H1 (cell line): Measurements from ENCODE around the gene MTARC2. TPM values are rescaled to one million over a fixed set of nuclear protein-coding genes. Genes with fewer than 3 reads are reported as not detected.

Source experiments
- CTCF ChIA-PET: fragments of 300-600 bp; sonication (Branson Sonifier 250); formaldehyde crosslinking; loops from one replicate; lab custom pipeline; 2021; ENCODE audit not compliant: partially characterized antibody; lab: Charles Lee
- POLR2A ChIA-PET: fragments of 300-600 bp; sonication (Branson Sonifier 250); formaldehyde crosslinking; loops from one replicate; lab custom pipeline; 2021; ENCODE audit warnings: inconsistent platforms; ENCODE audit not compliant: partially characterized antibody; lab: Charles Lee
- DNase-seq, 2 experiments: peaks; one replicate each; pipeline versions ENCODE4 v3.0.0 to v3.0.0-alpha.2; 2010 to 2022; ENCODE audit warnings: low spot score in 2 of 2, low read depth in 1 of 2, mixed read lengths in 1 of 2
- FAIRE-seq: peaks from 2 replicates; lab custom pipeline; 2011; peaks lifted over from hg19 to GRCh38; lab: Jason Lieb, UNC
- H2AFZ ChIP-seq: 2 replicates; pipeline ENCODE4 v1.8.1; 2012; ENCODE audit warnings: low read length, inconsistent platforms
- H2AK5ac ChIP-seq: 2 replicates; pipeline ENCODE4 v1.6.1; 2013; ENCODE audit warnings: low read depth, low read length
- H2BK120ac ChIP-seq: replicated peaks from 2 replicates; pipeline ENCODE3; 2013; ENCODE audit warnings: low read depth, low read length, inconsistent platforms
- H2BK12ac ChIP-seq: 2 replicates; pipeline ENCODE4 v1.6.1; 2013; ENCODE audit warnings: low read depth, low read length
- H2BK15ac ChIP-seq: 2 replicates; pipeline ENCODE4 v1.6.1; 2013; ENCODE audit warnings: low read length
- H2BK20ac ChIP-seq: 2 replicates; pipeline ENCODE4 v1.6.1; 2013; ENCODE audit warnings: low read length
- H2BK5ac ChIP-seq: 2 replicates; pipeline ENCODE4 v1.6.1; 2013; ENCODE audit warnings: low read depth, low read length
- H3K14ac ChIP-seq: 2 replicates; pipeline ENCODE4 v1.6.1; 2013; ENCODE audit warnings: inconsistent platforms; ENCODE audit not compliant: insufficient read length
- H3K18ac ChIP-seq: 2 replicates; pipeline ENCODE4 v1.6.1; 2013; ENCODE audit warnings: low read length; ENCODE audit errors: extremely low read depth
- H3K23ac ChIP-seq: 2 replicates; pipeline ENCODE4 v1.6.1; 2013; ENCODE audit warnings: inconsistent platforms; ENCODE audit not compliant: insufficient read length
- H3K23me2 ChIP-seq: 2 replicates; pipeline ENCODE4 v1.6.1; 2013; ENCODE audit warnings: low read depth, low read length
- H3K27ac ChIP-seq: 2 replicates; pipeline ENCODE4 v1.6.1; 2011; ENCODE audit warnings: low read depth, low read length, inconsistent platforms
- H3K27me3 ChIP-seq, 4 experiments: replicated peaks in 1 of 4; 1 replicate in 1 of 4; 2 replicates in 3 of 4; pipeline versions ENCODE4 v1.6.1 to v1.8.1; 2011 to 2013; ENCODE audit warnings: low read length in 3 of 4, mild to moderate bottlenecking in 3 of 4, inconsistent platforms in 2 of 4, mixed read lengths in 2 of 4, moderate library complexity in 1 of 4; ENCODE audit not compliant: control insufficient read depth in 3 of 4, insufficient read depth in 3 of 4; ENCODE audit errors: extremely low read depth in 1 of 4
- H3K36me3 ChIP-seq, 4 experiments: 2 replicates each; pipeline versions ENCODE4 v1.6.1 to v1.8.1; 2011 to 2013; ENCODE audit warnings: mild to moderate bottlenecking in 4 of 4, low read length in 3 of 4, moderate library complexity in 2 of 4, control low read depth in 1 of 4, inconsistent platforms in 1 of 4; ENCODE audit not compliant: insufficient read depth in 4 of 4, control insufficient read depth in 2 of 4
- H3K4ac ChIP-seq: replicated peaks from 2 replicates; pipeline ENCODE3; 2013; ENCODE audit warnings: low read length, low read depth, mixed read lengths, inconsistent platforms; ENCODE audit not compliant: insufficient read length
- H3K4me1 ChIP-seq, 4 experiments: replicated peaks in 1 of 4; 1 replicate in 1 of 4; 2 replicates in 3 of 4; pipeline versions ENCODE4 v1.6.1 to v1.8.1; 2011 to 2013; ENCODE audit warnings: low read length in 3 of 4, inconsistent platforms in 2 of 4, mixed read lengths in 1 of 4; ENCODE audit not compliant: insufficient read depth in 4 of 4, control insufficient read depth in 3 of 4
- H3K4me2 ChIP-seq, 2 experiments: 2 replicates each; pipeline versions ENCODE4 v1.6.1 to v1.8.1; 2011 to 2013; ENCODE audit warnings: low read depth in 2 of 2, low read length in 2 of 2, control low read depth in 1 of 2, inconsistent platforms in 1 of 2, mild to moderate bottlenecking in 1 of 2; ENCODE audit not compliant: insufficient read depth in 1 of 2
- H3K4me3 ChIP-seq, 4 experiments: fragments of 200-600, 300-600 bp in 1 of 4; sonication (generic), shearing (Covaris generic), sonication (Bioruptor Twin) in 1 of 4; 2 replicates each; pipeline versions ENCODE4 v1.5.1 to v1.8.1; 2011 to 2016; ENCODE audit warnings: low read length in 4 of 4, low read depth in 3 of 4, control low read depth in 2 of 4, inconsistent platforms in 2 of 4, mild to moderate bottlenecking in 2 of 4, mixed read lengths in 1 of 4, moderate library complexity in 1 of 4; ENCODE audit not compliant: insufficient read depth in 2 of 4; ENCODE audit errors: extremely low read depth in 1 of 4
- H3K56ac ChIP-seq: replicated peaks from 2 replicates; pipeline ENCODE3; 2013; ENCODE audit warnings: low read depth, mild to moderate bottlenecking, mixed read lengths, low read length, inconsistent platforms; ENCODE audit not compliant: insufficient read length
- H3K79me1 ChIP-seq: 2 replicates; pipeline ENCODE4 v1.6.1; 2013; ENCODE audit warnings: low read depth, low read length, control low read depth
- H3K79me2 ChIP-seq, 2 experiments: 2 replicates each; pipeline versions ENCODE4 v1.6.1 to v1.8.1; 2012 to 2013; ENCODE audit warnings: low read length in 2 of 2, mild to moderate bottlenecking in 2 of 2, inconsistent platforms in 1 of 2; ENCODE audit not compliant: insufficient read depth in 2 of 2, control insufficient read depth in 1 of 2
- H3K9ac ChIP-seq, 4 experiments: replicated peaks in 1 of 4; 1 replicate in 1 of 4; 2 replicates in 3 of 4; pipeline versions ENCODE4 v1.6.1 to v1.8.1; 2011 to 2013; ENCODE audit warnings: low read depth in 3 of 4, low read length in 3 of 4, control low read depth in 2 of 4, mild to moderate bottlenecking in 2 of 4, moderate library complexity in 2 of 4, inconsistent platforms in 1 of 4; ENCODE audit errors: extremely low read depth in 1 of 4
- H3K9me3 ChIP-seq, 2 experiments: 2 replicates each; pipeline versions ENCODE4 v1.6.1 to v1.8.1; 2012 to 2013; ENCODE audit warnings: mild to moderate bottlenecking in 2 of 2, moderate library complexity in 2 of 2, control low read depth in 1 of 2, inconsistent platforms in 1 of 2, low read depth in 1 of 2, low read length in 1 of 2, mixed read lengths in 1 of 2; ENCODE audit not compliant: insufficient read depth in 2 of 2
- H4K20me1 ChIP-seq, 2 experiments: replicated peaks in 1 of 2; 2 replicates each; pipeline versions ENCODE3 to v1.8.1; 2011 to 2013; ENCODE audit warnings: inconsistent platforms in 2 of 2, low read length in 2 of 2, mild to moderate bottlenecking in 1 of 2; ENCODE audit not compliant: insufficient read depth in 2 of 2, control insufficient read depth in 1 of 2
- H4K5ac ChIP-seq: 2 replicates; pipeline ENCODE4 v1.6.1; 2013; ENCODE audit warnings: low read length, low read depth, mixed read lengths, inconsistent platforms; ENCODE audit not compliant: insufficient read length
- H4K8ac ChIP-seq: 2 replicates; pipeline ENCODE4 v1.8.0; 2013; ENCODE audit warnings: mild to moderate bottlenecking, moderate library complexity, low read length, inconsistent platforms; ENCODE audit not compliant: insufficient read depth; ENCODE audit errors: extremely low read depth
- H4K91ac ChIP-seq: replicated peaks from 2 replicates; pipeline ENCODE3; 2013; ENCODE audit warnings: low read length, mixed read lengths, inconsistent platforms; ENCODE audit not compliant: insufficient read length
- BACH1 ChIP-seq: IDR thresholded peaks from 2 replicates; pipeline ENCODE4 v1.6.1; 2012; ENCODE audit warnings: low read length, improper control_type of control experiment
- EZH2 ChIP-seq: fragments of 200-600 bp; sonication (generic); IDR thresholded peaks from 2 replicates; pipeline ENCODE4 v1.7.1; 2012; ENCODE audit warnings: low read depth, mild to moderate bottlenecking, moderate library complexity, low read length, inconsistent platforms; ENCODE audit not compliant: severe bottlenecking
- GTF2F1 ChIP-seq: IDR thresholded peaks from 2 replicates; pipeline ENCODE4 v1.6.1; 2012; ENCODE audit warnings: low read depth, low read length, improper control_type of control experiment, borderline replicate concordance
- RNF2 ChIP-seq: fragments of 200-900, 300-1000 bp; sonication (generic); IDR thresholded peaks from 2 replicates; pipeline ENCODE4 v1.7.1; 2016; ENCODE audit warnings: borderline replicate concordance, low read depth, mild to moderate bottlenecking, antibody characterized with exemption, low read length; ENCODE audit not compliant: poor library complexity, severe bottlenecking; ENCODE audit errors: missing control alignments
- SIN3A ChIP-seq, 2 experiments: IDR thresholded peaks in 1 of 2; conservative IDR thresholded peaks in 1 of 2; 2 replicates each; pipeline ENCODE4 v1.6.1; 2011 to 2012; ENCODE audit warnings: low read length in 2 of 2, improper control_type of control experiment in 1 of 2, low read depth in 1 of 2, mild to moderate bottlenecking in 1 of 2
- SP1 ChIP-seq: IDR thresholded peaks from 2 replicates; pipeline ENCODE4 v1.6.1; 2011; ENCODE audit warnings: low read depth, low read length
- SP4 ChIP-seq: IDR thresholded peaks from 2 replicates; pipeline ENCODE4 v1.6.1; 2012; ENCODE audit warnings: low read length, inconsistent platforms
- SRF ChIP-seq: IDR thresholded peaks from 2 replicates; pipeline ENCODE4 v1.6.1; 2011; ENCODE audit warnings: mild to moderate bottlenecking, low read depth, low read length, moderate library complexity
- TAF7 ChIP-seq: optimal IDR thresholded peaks from 2 replicates; pipeline ENCODE3; 2011; ENCODE audit warnings: low read depth, mild to moderate bottlenecking, inconsistent platforms, low read length, moderate library complexity, borderline replicate concordance
- YY1 ChIP-seq: IDR thresholded peaks from 2 replicates; pipeline ENCODE4 v1.6.1; 2011; ENCODE audit warnings: low read depth, mild to moderate bottlenecking, low read length
- WGBS, 2 experiments: shearing (Covaris generic) in 1 of 2; methylation state at CpG; one replicate each; pipeline versions ENCODE4 v1.1.6 to v1.1.7; 2013 to 2015; ENCODE audit warnings: low lambda C conversion rate in 2 of 2, mixed read lengths in 2 of 2, inconsistent platforms in 1 of 2, low coverage in 1 of 2, missing lambda C conversion rate in 1 of 2; ENCODE audit not compliant: insufficient replicate concordance in 2 of 2, insufficient coverage in 1 of 2, insufficient read length in 1 of 2; ENCODE audit errors: extremely low coverage in 1 of 2, missing lambda C conversion rate in 1 of 2; 5-methylcytosine and 5-hydroxymethylcytosine counted together
- polyA plus RNA-seq, 7 experiments: library from polyadenylated mRNA; depleted of rRNA in 3 of 7; stranded (reverse) in 5 of 7; unstranded in 2 of 7; fragments of >200 nt in 5 of 7; fragments of 200-250 nt in 2 of 7; gene quantifications; 1 replicate in 5 of 7; 2 replicates in 1 of 7; 4 replicates in 1 of 7; pipeline versions ENCODE4 v1.2.1 to v1.2.3, GENCODE V29; 2011 to 2013; ENCODE audit warnings: missing spikeins in 2 of 7, mixed read lengths in 2 of 7
- total RNA-seq: library from RNA; stranded (reverse); fragmentation: NEBNext Ultra II Directional; extraction: Animal tissue kit (Norgen Biotek cat#: 25700); gene quantifications from 2 replicates; pipeline ENCODE4 v1.2.1, GENCODE V29; 2021
- TF ChIP-seq, protein P1 (sequence below): IDR thresholded peaks from 2 replicates; pipeline ENCODE4 v1.6.1; 2012; ENCODE audit warnings: inconsistent platforms
- TF ChIP-seq, protein P2 (sequence below): IDR thresholded peaks from 2 replicates; pipeline ENCODE4 v1.6.1; 2011; ENCODE audit warnings: low read length, improper control_type of control experiment

The MTARC2 gene
- total and polyA plus RNA-seq, 2 of the 8 experiments (the other 6 are each of a cell fraction or from before 2014, with no cell fraction given), result 7.2 to 7.9 TPM

- Histone ChIP-seq H3K27me3 (no peaks in the 10 kb centered on the region), H2BK120ac (no peak overlapping the region), H3K4me1 (peaks cover 0 to 11% (median 4%) of the 10 kb centered on the region in 4 experiments; a peak in 4 of 7 replicates), H3K4ac (no peak overlapping the region), H3K79me2 (no peaks in the 10 kb centered on the region), H4K91ac (no peak overlapping the region), H3K14ac (no peak overlapping the region), H3K9ac (no peak overlapping the region), H3K23me2 (no peaks in the 10 kb centered on the region), H3K18ac (no peak overlapping the region), H3K79me1 (no peaks in the 10 kb centered on the region), H2BK15ac (no peak overlapping the region), H4K8ac (no peak overlapping the region), H2AK5ac (no peak overlapping the region), H3K4me3 (no peak overlapping the region), H2AFZ (no peak overlapping the region), H3K56ac (no peak overlapping the region), H3K23ac (no peak overlapping the region), H3K9me3 (no peaks in the 10 kb centered on the region), H2BK12ac (peak overlapping the region; percentile 60; the same call in 1 of the 2 replicates), H2BK5ac (no peak overlapping the region), H3K4me2 (no peak overlapping the region), H2BK20ac (no peak overlapping the region), H4K20me1 (no peaks in the 10 kb centered on the region), H3K27ac (no peak overlapping the region), H3K36me3 (no peaks in the 10 kb centered on the region), H4K5ac (no peak overlapping the region)
- WGBS, 2 experiments, result 97% methylated on average over 7 of the region's 7 CpGs; no CpG with 5 or more reads in 1 of the 2 experiments
- POLR2A ChIA-PET, result interaction anchor here (1.7 kb wide), 1 partner anchor 14 kb away, joined by 3 read pairs; no protein-coding TSS in a partner anchor
- CTCF ChIA-PET, result interaction anchor here (0.7 to 1.9 kb wide), 5 partner anchors 13 to 71 kb away, joined by 3 to 7 read pairs (median 3); no protein-coding TSS in a partner anchor
- FAIRE-seq (no peak), DNase-seq (no peak)
- TF ChIP-seq TAF7 (no peak), YY1 (no peak), SP4 (no peak), SIN3A (conservative IDR thresholded peaks at IDR 0.05 in 1 of 2, IDR thresholded peaks at IDR 0.05 in 1 of 2; ENCODE audit: low read depth in 1 of 2, low read length in 2 of 2) (no peak), RNF2 (no peak), SRF (no peak), GTF2F1 (no peak), EZH2 (no peak), SP1 (no peak), BACH1 (no peak)
- TF ChIP-seq, protein P1, sequence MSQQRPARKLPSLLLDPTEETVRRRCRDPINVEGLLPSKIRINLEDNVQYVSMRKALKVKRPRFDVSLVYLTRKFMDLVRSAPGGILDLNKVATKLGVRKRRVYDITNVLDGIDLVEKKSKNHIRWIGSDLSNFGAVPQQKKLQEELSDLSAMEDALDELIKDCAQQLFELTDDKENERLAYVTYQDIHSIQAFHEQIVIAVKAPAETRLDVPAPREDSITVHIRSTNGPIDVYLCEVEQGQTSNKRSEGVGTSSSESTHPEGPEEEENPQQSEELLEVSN, result no peak
- TF ChIP-seq, protein P2, sequence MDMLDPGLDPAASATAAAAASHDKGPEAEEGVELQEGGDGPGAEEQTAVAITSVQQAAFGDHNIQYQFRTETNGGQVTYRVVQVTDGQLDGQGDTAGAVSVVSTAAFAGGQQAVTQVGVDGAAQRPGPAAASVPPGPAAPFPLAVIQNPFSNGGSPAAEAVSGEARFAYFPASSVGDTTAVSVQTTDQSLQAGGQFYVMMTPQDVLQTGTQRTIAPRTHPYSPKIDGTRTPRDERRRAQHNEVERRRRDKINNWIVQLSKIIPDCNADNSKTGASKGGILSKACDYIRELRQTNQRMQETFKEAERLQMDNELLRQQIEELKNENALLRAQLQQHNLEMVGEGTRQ, result no peak
These were observed 42.3 kb upstream of the MTARC2 start for GRCh38 chr1:220705782-220706181.
